Measurements from ENCODE around the gene FXYD5. TPM values are rescaled to one million over a fixed set of nuclear protein-coding genes. Genes with fewer than 3 reads are reported as not detected.

Gene FXYD5
- total and polyA plus RNA-seq, 7 donors = 18.5 to 102 (median 27.0) TPM

DNA sequence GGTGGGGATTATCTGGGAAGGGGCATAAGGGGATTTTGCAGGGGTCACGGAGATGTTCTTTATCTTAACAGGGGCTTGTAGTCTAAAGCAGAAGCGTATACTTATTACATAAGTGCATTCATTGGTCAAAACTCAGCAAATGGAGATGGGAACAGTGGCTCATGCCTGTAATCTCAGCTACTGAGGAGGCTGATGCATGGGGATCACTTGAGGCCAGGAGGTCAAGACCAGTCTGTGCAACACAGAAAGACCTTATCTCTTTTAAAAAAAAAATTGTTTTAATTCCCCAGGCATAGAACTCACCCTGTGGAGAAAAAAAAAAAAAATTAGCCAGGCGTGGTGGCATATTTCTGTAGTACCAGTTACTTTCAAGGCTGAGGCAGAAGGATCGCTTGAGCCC, 55.1 kb downstream of the FXYD5 start:
- Histone ChIP-seq H3K36me3 (no peaks in the 10 kb centered on the region), H3K4me1 (peaks cover 0 to 16% (median 13%) of the 10 kb centered on the region in 4 donors), H3K27ac (no peak overlapping the region), H3K9me3 (no peaks in the 10 kb centered on the region), H3K4me3 (no peak overlapping the region), H3K27me3 (peaks cover 0 to 6% (median 3%) of the 10 kb centered on the region in 3 donors)
- 84 to 91% methylated on average over 4 of the region's 4 CpGs for WGBS, 2 donors
- intact Hi-C loops (cut with DNase I) = no loop called here
- TF ChIP-seq POLR2A (IDR thresholded peaks at IDR 0.05) (no peak), POLR2AphosphoS5 (IDR thresholded peaks at IDR 0.05) (no peak), EP300 (IDR thresholded peaks at IDR 0.05) (no peak)
- TF ChIP-seq, protein P1, sequence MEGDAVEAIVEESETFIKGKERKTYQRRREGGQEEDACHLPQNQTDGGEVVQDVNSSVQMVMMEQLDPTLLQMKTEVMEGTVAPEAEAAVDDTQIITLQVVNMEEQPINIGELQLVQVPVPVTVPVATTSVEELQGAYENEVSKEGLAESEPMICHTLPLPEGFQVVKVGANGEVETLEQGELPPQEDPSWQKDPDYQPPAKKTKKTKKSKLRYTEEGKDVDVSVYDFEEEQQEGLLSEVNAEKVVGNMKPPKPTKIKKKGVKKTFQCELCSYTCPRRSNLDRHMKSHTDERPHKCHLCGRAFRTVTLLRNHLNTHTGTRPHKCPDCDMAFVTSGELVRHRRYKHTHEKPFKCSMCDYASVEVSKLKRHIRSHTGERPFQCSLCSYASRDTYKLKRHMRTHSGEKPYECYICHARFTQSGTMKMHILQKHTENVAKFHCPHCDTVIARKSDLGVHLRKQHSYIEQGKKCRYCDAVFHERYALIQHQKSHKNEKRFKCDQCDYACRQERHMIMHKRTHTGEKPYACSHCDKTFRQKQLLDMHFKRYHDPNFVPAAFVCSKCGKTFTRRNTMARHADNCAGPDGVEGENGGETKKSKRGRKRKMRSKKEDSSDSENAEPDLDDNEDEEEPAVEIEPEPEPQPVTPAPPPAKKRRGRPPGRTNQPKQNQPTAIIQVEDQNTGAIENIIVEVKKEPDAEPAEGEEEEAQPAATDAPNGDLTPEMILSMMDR (IDR thresholded peaks at IDR 0.05) = no peak
- DNase-seq = no peak

DNA sequence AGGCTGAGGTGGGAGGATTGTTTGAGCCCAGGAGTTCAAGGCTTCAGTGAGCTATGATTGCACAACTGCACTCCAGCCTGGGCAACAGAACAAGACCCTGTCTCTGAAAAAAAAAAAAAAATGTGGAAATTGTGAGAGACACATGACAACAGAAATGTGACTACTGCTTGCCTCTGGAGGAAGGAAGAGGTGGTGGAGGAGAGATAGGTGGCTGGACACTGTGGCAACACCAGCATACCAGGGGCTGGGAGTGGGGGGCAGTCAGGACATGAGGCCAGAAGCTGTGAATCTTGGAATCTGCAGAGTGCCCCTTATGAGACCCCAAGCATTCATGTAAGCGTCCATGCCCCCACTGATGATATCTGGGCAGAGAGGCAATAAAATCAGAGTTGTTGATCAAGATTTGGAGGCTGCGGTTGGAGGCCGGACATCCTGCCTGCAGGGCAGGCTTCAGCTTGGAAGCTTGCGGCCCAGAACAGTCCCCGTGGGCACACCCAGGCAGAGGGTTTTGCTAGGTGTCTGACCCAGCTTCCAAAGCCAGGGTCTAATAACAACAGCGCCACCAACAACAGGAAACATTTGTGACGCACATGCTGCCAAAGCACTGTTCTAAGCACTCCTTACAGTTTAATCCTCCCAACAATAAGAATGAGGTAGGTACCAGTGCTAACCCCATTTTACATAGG, 57.2 kb downstream of the FXYD5 start:
- H3K36me3 ChIP-seq = no peaks in the 10 kb centered on the region
- H3K4me1 ChIP-seq = peaks cover 0 to 16% (median 13%) of the 10 kb centered on the region in 4 donors
- peak overlapping the region in 3 of 4 donors; percentile 37 to 57 (median 42) for H3K27ac ChIP-seq
- no peaks in the 10 kb centered on the region for H3K9me3 ChIP-seq
- intact Hi-C loops (cut with DNase I) = no loop called here
- peak; percentile 72 for DNase-seq
- peaks cover 0 to 6% (median 3%) of the 10 kb centered on the region in 3 donors for H3K27me3 ChIP-seq
- peak in 1 of 4 donors; percentile 13 for TF ChIP-seq EP300 (IDR thresholded peaks at IDR 0.05)
- no peak for TF ChIP-seq POLR2A (IDR thresholded peaks at IDR 0.05)
- TF ChIP-seq POLR2AphosphoS5 (IDR thresholded peaks at IDR 0.05) = peak in 1 of 4 donors; percentile 41
- TF ChIP-seq, protein P1 (IDR thresholded peaks at IDR 0.05) = no peak
- H3K4me3 ChIP-seq = no peak overlapping the region
- WGBS, 2 donors = 47 to 73% methylated on average over 7 of the region's 7 CpGs

DNA sequence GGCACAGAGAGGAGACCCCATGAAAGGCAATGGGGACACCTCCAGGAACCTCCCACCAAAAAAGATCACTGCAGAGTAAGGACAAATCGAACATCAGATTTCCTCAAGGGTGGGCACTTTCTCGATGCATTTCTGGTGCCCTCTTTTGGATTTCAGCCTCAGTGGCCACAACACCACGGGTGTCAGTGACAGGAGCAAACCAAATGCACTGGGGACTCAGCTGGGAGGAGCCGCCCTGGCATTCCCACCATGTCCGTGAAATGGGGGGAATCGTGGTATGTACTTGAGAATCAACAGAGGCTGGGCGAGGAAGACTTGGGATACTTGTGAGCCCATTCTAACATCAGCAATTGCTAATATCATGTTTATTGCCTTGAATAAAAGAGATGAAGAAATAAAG, 57.7 kb downstream of the FXYD5 start:
- WGBS, 2 donors = 61 to 66% methylated on average over 7 of the region's 7 CpGs
- Histone ChIP-seq H3K9me3 (no peaks in the 10 kb centered on the region), H3K36me3 (no peaks in the 10 kb centered on the region), H3K27ac (peak overlapping the region in 3 of 4 donors; percentile 37 to 57 (median 42)), H3K27me3 (peaks cover 0 to 6% (median 3%) of the 10 kb centered on the region in 3 donors), H3K4me3 (no peak overlapping the region), H3K4me1 (peaks cover 0 to 16% (median 13%) of the 10 kb centered on the region in 4 donors)
- no peak for DNase-seq
- TF ChIP-seq, protein P1 (IDR thresholded peaks at IDR 0.05) = no peak
- TF ChIP-seq POLR2AphosphoS5 (IDR thresholded peaks at IDR 0.05) = no peak
- TF ChIP-seq POLR2A (IDR thresholded peaks at IDR 0.05) = no peak
- no peak for TF ChIP-seq EP300 (IDR thresholded peaks at IDR 0.05)
- intact Hi-C loops (cut with DNase I) = no loop called here

DNA sequence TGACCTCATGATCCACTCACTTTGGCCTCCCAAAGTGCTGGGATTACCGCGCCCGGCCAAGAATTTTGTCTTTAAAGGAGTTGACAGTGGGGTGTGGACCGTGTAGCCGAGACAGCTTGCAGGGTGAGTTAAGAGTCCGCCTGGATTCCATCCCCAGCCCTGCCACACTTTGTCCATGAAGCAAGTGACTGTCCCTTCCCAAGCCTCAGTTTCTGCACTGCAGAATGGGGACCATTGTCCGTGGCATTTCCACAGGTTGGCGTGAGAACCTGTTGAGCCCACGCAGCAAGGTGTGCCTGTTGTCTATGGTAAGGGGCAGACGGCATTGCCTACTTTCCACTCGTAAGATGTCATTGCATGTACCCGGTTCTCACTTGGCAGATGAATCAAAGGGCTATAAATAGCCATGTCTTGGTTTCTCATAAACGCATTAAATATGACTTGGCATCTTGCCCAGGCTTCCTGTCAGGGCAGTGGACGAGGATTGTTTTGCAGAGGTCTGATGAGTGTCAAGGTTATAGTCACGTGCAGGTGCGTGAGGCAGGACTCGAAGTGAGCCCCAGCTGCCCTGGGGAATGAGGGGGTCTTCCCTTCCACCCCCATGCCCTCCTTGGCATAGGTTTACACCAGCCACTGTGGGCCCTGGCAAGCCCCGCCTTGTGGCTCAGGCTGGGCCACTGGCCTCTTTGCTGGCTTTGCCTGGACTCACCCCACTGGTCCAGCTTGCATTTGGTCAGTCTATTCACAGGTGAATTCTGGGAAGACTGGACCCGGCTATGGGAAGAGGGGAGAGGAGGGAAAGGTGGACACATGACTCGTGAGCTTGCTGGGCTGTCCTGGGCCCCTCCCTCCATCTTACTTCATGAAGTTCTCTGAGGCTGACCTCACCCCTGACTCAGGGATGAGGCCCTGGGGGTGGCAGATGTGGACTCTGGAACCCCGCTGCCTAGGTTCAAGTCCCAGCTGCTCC, 59.4 kb downstream of the FXYD5 start:
- TF ChIP-seq POLR2A (IDR thresholded peaks at IDR 0.05) (no peak), EP300 (IDR thresholded peaks at IDR 0.05) (peak in 2 of 4 donors; percentile 53 to 55), POLR2AphosphoS5 (IDR thresholded peaks at IDR 0.05) (peak; percentile 50 to 73 (median 60))
- Histone ChIP-seq H3K27ac (peak overlapping the region; percentile 30 to 76 (median 60)), H3K4me3 (no peak overlapping the region), H3K4me1 (peaks cover 0 to 16% (median 13%) of the 10 kb centered on the region in 4 donors), H3K36me3 (no peaks in the 10 kb centered on the region), H3K27me3 (peaks cover 0 to 6% (median 3%) of the 10 kb centered on the region in 3 donors), H3K9me3 (peaks cover 0 to 2% (median under 1%) of the 10 kb centered on the region in 4 donors)
- intact Hi-C loops (cut with DNase I) = no loop called here
- peak; percentile 82 for DNase-seq
- WGBS, 2 donors = 12 to 24% methylated on average over 21 of the region's 21 CpGs
